Activated naive CD4-positive, alpha-beta T cell (primary cell): ENCODE data around the gene HOXA1.
"Not testable (repeated sequence)": the region's sequence is repeated elsewhere in the genome, so short reads cannot be mapped to it uniquely, and the experiment has no call there.

Experiments
- DNase-seq, 4 experiments: peaks; one replicate each; lab custom pipeline; 2025; lab: John Stamatoyannopoulos, UW

Gene HOXA1

DNA sequence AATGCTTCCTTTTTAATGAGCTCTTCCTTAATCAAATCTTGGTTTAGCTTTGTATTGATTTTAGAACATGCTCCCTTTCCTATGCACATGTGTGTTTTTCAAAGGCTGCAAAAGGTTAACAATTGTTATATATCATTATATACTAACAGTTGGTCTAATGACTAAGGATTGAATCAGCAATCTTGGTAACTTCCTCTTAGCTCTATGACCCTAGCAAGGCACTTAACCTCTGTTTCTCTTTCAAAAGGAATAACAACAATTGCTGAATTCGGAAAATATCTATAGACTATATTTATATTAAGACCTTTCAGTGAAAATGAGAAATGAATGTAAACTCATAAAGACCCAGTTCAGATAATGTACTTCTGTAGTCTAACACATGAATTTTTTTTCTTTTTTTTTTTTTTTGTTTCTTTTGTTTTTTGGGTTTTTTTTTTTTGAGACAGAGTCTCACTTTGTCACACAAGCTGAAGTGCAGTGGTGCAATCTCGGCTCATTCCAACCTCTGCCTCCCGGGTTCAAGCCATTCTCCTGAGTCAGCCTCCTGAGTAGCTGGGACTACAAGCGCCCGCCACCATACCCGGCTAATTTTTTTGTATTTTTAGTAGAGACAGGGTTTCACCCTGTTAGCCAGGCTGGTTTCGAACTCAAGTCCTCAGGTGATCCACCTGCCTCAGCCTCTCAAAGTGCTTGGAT, 48.8 kb downstream of the HOXA1 start:
- no peak for DNase-seq

DNA sequence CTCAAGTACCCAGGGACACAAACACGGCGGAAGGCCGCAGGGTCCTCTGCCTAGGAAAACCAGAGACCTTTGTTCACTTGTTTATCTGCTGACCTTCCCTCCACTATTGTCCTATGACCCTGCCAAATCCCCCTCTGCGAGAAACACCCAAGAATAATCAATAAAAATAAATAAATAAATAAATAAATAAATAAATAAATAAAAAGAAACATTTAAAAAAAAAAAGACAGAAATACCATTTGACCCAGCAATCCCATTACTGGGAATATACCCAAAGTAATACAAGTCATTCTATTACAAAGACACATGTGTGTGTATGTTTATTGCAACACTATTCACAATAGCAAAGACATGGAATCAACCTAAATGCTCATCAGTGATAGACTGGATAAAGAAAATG, 49.8 kb downstream of the HOXA1 start:
- DNase-seq: not testable (repeated sequence)

- not testable (repeated sequence) for DNase-seq
Observed at GRCh38 chr7:27045066-27045465, 50.7 kb downstream of the HOXA1 start.
